Omental fat pad (tissue), 4 donors: ENCODE measurements around the gene RAB3GAP2. TPM values are rescaled to one million over a fixed set of nuclear protein-coding genes. Genes with fewer than 3 reads are reported as not detected.
"Not testable (repeated sequence)": the region's sequence is repeated elsewhere in the genome, so short reads cannot be mapped to it uniquely, and the experiment has no call there.

Experiments used
- ATAC-seq: fragments of 150-250 bp; one replicate; pipeline ENCODE4 v1.9.1; 2016; ENCODE audit warnings: mild to moderate bottlenecking, moderate library complexity; ENCODE audit not compliant: low FRiP score
- DNase-seq: peaks from one replicate; pipeline ENCODE4 v3.0.0-alpha.2; 2019; ENCODE audit warnings: low spot score
- CTCF ChIP-seq, 3 donors: fragments of 450-650 bp; IDR thresholded peaks; one replicate each; pipeline ENCODE4 v1.5.1; 2016 to 2017; ENCODE audit warnings: antibody characterized with exemption in 3 of 3, mild to moderate bottlenecking in 3 of 3, moderate library complexity in 2 of 3
- total RNA-seq, 4 donors: library from RNA; depleted of rRNA; stranded (reverse); fragments of >200 nt; gene quantifications; one replicate each; pipeline ENCODE4 v1.1.0, GENCODE V29; 2016

Gene RAB3GAP2
- total RNA-seq, 4 donors from 2014 or later, result 22.0 to 37.0 (median 30.4) TPM

GRCh38 chr1:220182111-220182510 is 90.1 kb downstream of the RAB3GAP2 start:
- ATAC-seq (no peak), DNase-seq (no peak)
- no peak for TF ChIP-seq CTCF (IDR thresholded peaks at IDR 0.05)

- ATAC-seq, result no peak
- TF ChIP-seq CTCF (IDR thresholded peaks at IDR 0.05), result no peak
These were observed 95.7 kb downstream of the RAB3GAP2 start for GRCh38 chr1:220176540-220176939.

GRCh38 chr1:220170836-220171526 is 101.3 kb downstream of the RAB3GAP2 start:
- ATAC-seq (no peak), DNase-seq (no peak)
- no peak for TF ChIP-seq CTCF (IDR thresholded peaks at IDR 0.05)

More at GRCh38 chr1:220176540-220176939, 95.7 kb downstream of the RAB3GAP2 start:
- no peak for DNase-seq

DNA sequence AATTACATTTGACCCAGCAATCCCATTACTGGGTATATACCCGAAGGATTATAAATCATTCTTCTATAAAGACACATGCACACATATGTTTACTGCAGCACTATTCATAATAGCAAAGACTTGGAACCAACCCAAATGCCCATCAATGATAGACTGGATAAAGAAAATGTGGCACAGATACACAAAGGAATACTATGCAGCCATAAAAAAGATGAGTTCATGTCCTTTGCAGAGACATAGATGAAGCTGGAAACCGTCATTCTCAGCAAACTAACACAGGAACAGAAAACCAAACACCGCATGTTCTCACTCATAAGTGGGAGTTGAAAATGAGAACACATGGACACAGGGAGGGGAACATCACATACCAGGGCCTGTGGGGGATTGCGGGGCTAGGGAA is 102.4 kb downstream of the RAB3GAP2 start:
- not testable (repeated sequence) for DNase-seq, ATAC-seq

- no peak for ATAC-seq
- no peak for DNase-seq
- no peak for TF ChIP-seq CTCF (IDR thresholded peaks at IDR 0.05)
These were observed 105.4 kb downstream of the RAB3GAP2 start for GRCh38 chr1:220166853-220167252.

- ATAC-seq, result no peak
- no peak for DNase-seq
- TF ChIP-seq CTCF (IDR thresholded peaks at IDR 0.05), result no peak
These were observed 107.7 kb downstream of the RAB3GAP2 start for GRCh38 chr1:220164517-220164916.

DNA sequence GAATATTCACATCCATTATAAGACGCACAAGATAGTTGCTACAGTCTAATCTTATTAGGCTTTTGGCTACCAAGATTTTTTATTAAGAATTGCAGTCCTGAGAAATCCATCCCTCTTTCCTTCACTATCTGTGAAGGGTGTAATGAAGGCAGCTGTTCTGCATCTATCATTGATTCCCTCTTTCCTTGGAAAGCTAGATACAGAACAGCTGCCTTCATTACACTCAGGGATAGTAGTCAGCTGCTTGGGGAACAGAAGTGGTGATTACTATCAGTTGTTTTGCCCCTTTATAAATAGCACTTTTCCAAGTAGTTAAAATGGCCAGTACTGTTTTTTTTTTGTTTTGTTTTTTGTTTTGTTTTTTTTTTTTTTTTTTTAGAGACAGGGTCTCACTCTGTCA is 108.1 kb downstream of the RAB3GAP2 start:
- no peak for TF ChIP-seq CTCF (IDR thresholded peaks at IDR 0.05)
- ATAC-seq (no peak), DNase-seq (no peak)
